ENCODE data around the gene B4GALNT4.
"Not testable (repeated sequence)": the region's sequence is repeated elsewhere in the genome, so short reads cannot be mapped to it uniquely, and the experiment has no call there.

The B4GALNT4 gene

GRCh38 chr11:369336-370018 lies at the start of gene B4GALNT4:
B4GALNT4 (plus strand) TSS chr11:369499; CDS start chr11:369804, 305 bp downstream.
- no peak for DNase-seq (ENCODE audit: low read depth)

- not testable (repeated sequence) for DNase-seq (ENCODE audit: low read depth)
Observed at GRCh38 chr11:319888-320273, 49.4 kb upstream of the B4GALNT4 start.

GRCh38 chr11:324156-324555 lies 45.1 kb upstream of the B4GALNT4 start:
- no peak for DNase-seq (ENCODE audit: low read depth)

GRCh38 chr11:324593-325517 lies 44.4 kb upstream of the B4GALNT4 start:
- not testable (repeated sequence) for DNase-seq (ENCODE audit: low read depth)

GRCh38 chr11:325796-326591 lies 43.3 kb upstream of the B4GALNT4 start:
- DNase-seq (ENCODE audit: low read depth), result no peak

GRCh38 chr11:326592-326841 lies 42.8 kb upstream of the B4GALNT4 start:
- no peak for DNase-seq (ENCODE audit: low read depth)

- DNase-seq (ENCODE audit: low read depth), result peak; percentile 66
Observed at GRCh38 chr11:326842-327580, 42.3 kb upstream of the B4GALNT4 start.

- no peak for DNase-seq (ENCODE audit: low read depth)
Observed at GRCh38 chr11:327581-327923, 41.7 kb upstream of the B4GALNT4 start.

GRCh38 chr11:328012-328411 lies 41.3 kb upstream of the B4GALNT4 start:
- DNase-seq (ENCODE audit: low read depth), result no peak

GRCh38 chr11:328516-329100 lies 40.7 kb upstream of the B4GALNT4 start:
- not testable (repeated sequence) for DNase-seq (ENCODE audit: low read depth)

GRCh38 chr11:329886-330253 lies 39.4 kb upstream of the B4GALNT4 start:
- DNase-seq (ENCODE audit: low read depth), result no peak

GRCh38 chr11:330307-330693 lies 39.0 kb upstream of the B4GALNT4 start:
- DNase-seq (ENCODE audit: low read depth), result no peak

- DNase-seq (ENCODE audit: low read depth), result no peak
Observed at GRCh38 chr11:330694-331357, 38.5 kb upstream of the B4GALNT4 start.

GRCh38 chr11:331358-332060 lies 37.8 kb upstream of the B4GALNT4 start:
- no peak for DNase-seq (ENCODE audit: low read depth)

GRCh38 chr11:332651-333480 lies 36.4 kb upstream of the B4GALNT4 start:
- no peak for DNase-seq (ENCODE audit: low read depth)

GRCh38 chr11:333616-334263 lies 35.6 kb upstream of the B4GALNT4 start:
- DNase-seq (ENCODE audit: low read depth), result not testable (repeated sequence)

GRCh38 chr11:334264-334994 lies 34.9 kb upstream of the B4GALNT4 start:
- DNase-seq (ENCODE audit: low read depth), result peak; percentile 83

Measured in amniotic epithelial cell (primary cell).